ENCODE measurements around the gene MACROD2.

MACROD2 gene

DNA sequence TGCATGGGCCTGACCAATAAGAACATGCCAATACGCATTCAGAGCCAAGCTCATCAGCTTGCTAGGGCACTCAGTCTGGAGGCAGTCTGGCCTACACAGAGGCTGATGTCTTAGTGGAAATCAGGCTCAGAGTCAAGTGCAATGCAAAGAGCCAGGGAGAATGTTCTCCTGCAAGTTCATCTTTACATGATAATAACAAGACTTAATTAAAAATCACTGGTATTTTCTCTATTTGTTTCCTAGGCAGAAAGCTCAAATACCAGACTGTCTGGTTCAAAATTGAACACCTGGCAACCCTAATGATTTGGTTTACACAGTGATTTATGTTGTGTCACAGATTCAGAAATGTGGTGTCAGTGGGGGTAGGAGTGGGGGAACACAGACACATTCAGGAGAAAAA, 1031.4 kb downstream of the MACROD2 start:
- TF ChIP-seq, protein P1, sequence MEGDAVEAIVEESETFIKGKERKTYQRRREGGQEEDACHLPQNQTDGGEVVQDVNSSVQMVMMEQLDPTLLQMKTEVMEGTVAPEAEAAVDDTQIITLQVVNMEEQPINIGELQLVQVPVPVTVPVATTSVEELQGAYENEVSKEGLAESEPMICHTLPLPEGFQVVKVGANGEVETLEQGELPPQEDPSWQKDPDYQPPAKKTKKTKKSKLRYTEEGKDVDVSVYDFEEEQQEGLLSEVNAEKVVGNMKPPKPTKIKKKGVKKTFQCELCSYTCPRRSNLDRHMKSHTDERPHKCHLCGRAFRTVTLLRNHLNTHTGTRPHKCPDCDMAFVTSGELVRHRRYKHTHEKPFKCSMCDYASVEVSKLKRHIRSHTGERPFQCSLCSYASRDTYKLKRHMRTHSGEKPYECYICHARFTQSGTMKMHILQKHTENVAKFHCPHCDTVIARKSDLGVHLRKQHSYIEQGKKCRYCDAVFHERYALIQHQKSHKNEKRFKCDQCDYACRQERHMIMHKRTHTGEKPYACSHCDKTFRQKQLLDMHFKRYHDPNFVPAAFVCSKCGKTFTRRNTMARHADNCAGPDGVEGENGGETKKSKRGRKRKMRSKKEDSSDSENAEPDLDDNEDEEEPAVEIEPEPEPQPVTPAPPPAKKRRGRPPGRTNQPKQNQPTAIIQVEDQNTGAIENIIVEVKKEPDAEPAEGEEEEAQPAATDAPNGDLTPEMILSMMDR (IDR thresholded peaks at IDR 0.05; ENCODE audit: borderline replicate concordance, insufficient read depth, low read depth, low read length) = no peak
- H3K4me3 ChIP-seq (ENCODE audit: low read depth, low read length) = no peak overlapping the region

DNA sequence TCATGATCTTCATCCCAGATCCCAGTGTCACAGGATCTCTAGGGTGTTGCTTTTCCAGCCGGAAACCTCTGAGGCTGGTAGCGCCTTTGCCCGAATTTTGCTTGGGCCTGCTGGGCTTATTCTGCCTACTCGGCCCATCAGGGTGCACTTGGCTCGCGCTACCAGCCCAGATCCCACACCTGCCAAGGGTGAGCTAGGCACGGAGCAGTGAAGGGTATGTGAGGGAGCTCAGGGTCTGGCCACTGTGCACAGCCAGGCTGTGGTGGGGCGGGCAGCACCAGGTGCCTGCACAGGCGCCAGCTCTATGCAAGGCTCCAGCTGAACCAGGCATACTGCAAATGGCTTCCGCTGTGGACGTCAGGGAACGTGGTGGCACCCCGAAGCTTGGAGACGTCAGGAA, 1035.5 kb downstream of the MACROD2 start:
- TF ChIP-seq, protein P1 (IDR thresholded peaks at IDR 0.05; ENCODE audit: borderline replicate concordance, insufficient read depth, low read depth, low read length) = no peak
- no peak overlapping the region for H3K4me3 ChIP-seq (ENCODE audit: low read depth, low read length)

DNA sequence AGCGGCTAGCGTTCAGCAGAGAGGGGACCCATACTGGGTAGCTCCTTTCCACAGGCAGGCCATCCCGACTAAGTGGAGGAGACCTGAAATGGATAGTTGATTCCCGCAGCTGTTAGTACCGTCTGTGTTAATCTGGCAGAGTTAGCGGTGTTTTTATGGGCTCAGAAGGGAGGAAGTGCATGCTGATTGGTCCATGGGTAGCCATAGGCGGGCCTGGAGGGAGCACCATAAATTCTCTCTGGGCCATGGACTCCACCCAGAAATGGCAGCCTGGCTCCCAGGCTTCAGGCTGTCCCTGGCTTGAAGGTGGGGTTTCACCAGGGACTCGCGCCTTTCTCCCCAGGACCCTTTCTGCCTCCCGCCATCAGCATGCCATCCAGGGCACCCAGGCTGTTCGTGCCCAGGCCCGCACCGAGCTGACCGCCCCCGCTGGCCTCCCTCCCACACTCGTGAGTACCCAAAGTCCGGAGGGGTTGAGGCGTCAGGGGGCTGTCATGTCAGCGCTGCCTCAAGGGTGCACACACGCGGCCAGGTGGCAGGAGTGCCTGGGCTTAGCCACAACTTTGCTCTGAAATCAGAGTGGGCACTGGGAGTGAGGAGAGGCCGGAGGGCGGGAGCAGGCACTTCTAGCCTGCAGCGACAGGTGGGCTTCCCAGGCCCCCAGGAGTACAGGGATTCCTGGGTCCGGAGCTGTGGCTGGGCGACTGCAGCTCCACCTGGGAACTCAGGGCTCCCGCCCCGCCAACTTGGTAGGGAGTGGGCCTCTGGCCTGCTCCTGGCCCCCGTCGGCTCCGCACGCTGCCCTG, 1036.4 kb downstream of the MACROD2 start:
- H3K4me3 ChIP-seq (ENCODE audit: low read depth, low read length) = no peak overlapping the region
- TF ChIP-seq, protein P1 (IDR thresholded peaks at IDR 0.05; ENCODE audit: borderline replicate concordance, insufficient read depth, low read depth, low read length) = no peak

- H3K4me3 ChIP-seq (ENCODE audit: low read depth, low read length) = no peak overlapping the region
- TF ChIP-seq, protein P1 (IDR thresholded peaks at IDR 0.05; ENCODE audit: borderline replicate concordance, insufficient read depth, low read depth, low read length) = no peak
Measured at GRCh38 chr20:15032352-15032622, 1037.0 kb downstream of the MACROD2 start.

- no peak overlapping the region for H3K4me3 ChIP-seq (ENCODE audit: low read depth, low read length)
- TF ChIP-seq, protein P1 (IDR thresholded peaks at IDR 0.05; ENCODE audit: borderline replicate concordance, insufficient read depth, low read depth, low read length) = no peak
Measured at GRCh38 chr20:15033269-15033668, 1038.0 kb downstream of the MACROD2 start.

DNA sequence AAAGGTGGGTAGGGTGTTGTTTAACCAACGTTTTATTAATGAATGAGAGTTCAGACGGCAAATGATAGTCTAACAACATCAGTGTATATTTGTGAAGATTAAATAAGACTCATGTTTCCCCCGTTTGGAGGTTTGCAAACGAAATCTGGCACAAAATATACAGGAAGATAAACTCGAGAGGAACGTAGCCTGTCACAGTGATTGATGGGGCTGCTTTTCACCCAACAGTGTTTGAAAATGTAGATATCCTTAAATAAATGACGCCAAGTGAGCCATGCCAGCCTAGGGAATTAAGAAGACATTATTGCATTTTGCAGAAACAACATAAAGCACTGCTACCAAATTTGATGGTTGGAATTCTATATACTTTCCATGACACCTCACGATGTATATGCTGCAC, 1038.6 kb downstream of the MACROD2 start:
- H3K4me3 ChIP-seq (ENCODE audit: low read depth, low read length) = no peak overlapping the region
- TF ChIP-seq, protein P1 (IDR thresholded peaks at IDR 0.05; ENCODE audit: borderline replicate concordance, insufficient read depth, low read depth, low read length) = no peak

DNA sequence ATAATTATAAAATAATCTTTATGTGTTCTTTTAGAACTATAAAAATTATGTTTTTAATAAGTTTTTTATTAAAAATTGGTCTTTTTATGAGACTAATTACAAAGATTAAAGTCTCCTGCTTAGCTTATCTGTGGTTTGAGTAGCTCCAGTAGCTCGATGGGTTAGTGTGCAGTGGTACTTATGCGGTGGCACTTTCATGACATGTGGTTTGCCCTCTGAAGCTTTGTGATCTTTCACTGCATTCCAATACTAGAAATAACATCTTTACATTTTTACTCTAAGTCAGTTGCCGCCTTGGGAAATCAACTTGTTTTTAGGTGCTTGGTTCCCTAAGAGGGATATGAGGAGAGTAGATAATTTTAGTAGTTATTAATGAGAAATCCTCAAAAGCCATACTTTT, 1041.6 kb downstream of the MACROD2 start:
- no peak overlapping the region for H3K4me3 ChIP-seq (ENCODE audit: low read depth, low read length)
- TF ChIP-seq, protein P1 (IDR thresholded peaks at IDR 0.05; ENCODE audit: borderline replicate concordance, insufficient read depth, low read depth, low read length) = no peak

Measured in GM12875 (cell line).